GM12878 (cell line): Measurements from ENCODE around the gene CNN3. TPM values are rescaled to one million over a fixed set of nuclear protein-coding genes. Genes with fewer than 3 reads are reported as not detected.

ENCODE experiments used
- ATAC-seq: fragments of 200-7000 bp; cut with Tn5 transposase; 3 replicates; pipeline ENCODE4 v1.9.1; 2020; ENCODE audit warnings: mild to moderate bottlenecking, moderate library complexity
- BruUV-seq: library from RNA; stranded (reverse); fragments of 400-500 nt; replicated peaks from 2 replicates; lab custom pipeline; 2021; lab: Mats Ljungman, UMichigan
- CTCF ChIA-PET: fragments of 300-600 bp; sonication (Branson Sonifier 250); formaldehyde crosslinking; extraction: SDS; loops from one replicate; lab custom pipeline; 2021; ENCODE audit warnings: inconsistent platforms; lab: Yijun Ruan, JAX
- POLR2A ChIA-PET: fragments of 350-600 bp; formaldehyde crosslinking; extraction: SDS; loops from one replicate; lab custom pipeline; 2021; ENCODE audit warnings: inconsistent platforms; lab: Charles Lee
- RAD21 ChIA-PET: fragments of 300-600 bp; sonication (Branson Sonifier 250); formaldehyde crosslinking; loops from one replicate; lab custom pipeline; 2023; ENCODE audit warnings: antibody characterized with exemption; ENCODE audit not compliant: unreplicated experiment; lab: Charles Lee
- SMC1A ChIA-PET: fragments of 300-600 bp; sonication (Branson Sonifier 250); formaldehyde crosslinking; loops from one replicate; lab custom pipeline; 2023; ENCODE audit not compliant: unreplicated experiment, uncharacterized antibody; lab: Charles Lee
- DNase-seq: peaks from one replicate; pipeline ENCODE4 v3.0.0-alpha.2; 2011; ENCODE audit warnings: low read depth, low spot score
- FAIRE-seq: peaks from 3 replicates; lab custom pipeline; 2011; peaks lifted over from hg19 to GRCh38; lab: Jason Lieb, UNC
- H2AFZ ChIP-seq: 2 replicates; pipeline ENCODE4 v1.6.0; 2011; ENCODE audit warnings: low read depth, low read length, control low read depth; ENCODE audit not compliant: control insufficient read depth
- H3K27ac ChIP-seq: 2 replicates; pipeline ENCODE4 v1.5.1; 2011; ENCODE audit warnings: control low read depth; ENCODE audit not compliant: control insufficient read depth, insufficient read depth
- H3K27me3 ChIP-seq, 2 experiments: replicated peaks in 1 of 2; 2 replicates each; pipeline versions ENCODE4 v1.6.0 to v1.6.1; 2011; ENCODE audit warnings: low read length in 1 of 2; ENCODE audit not compliant: control insufficient read depth in 2 of 2, insufficient read depth in 2 of 2
- H3K36me3 ChIP-seq, 2 experiments: 2 replicates each; pipeline ENCODE4 v1.5.1; 2011; ENCODE audit warnings: low read length in 1 of 2; ENCODE audit not compliant: control insufficient read depth in 2 of 2, insufficient read depth in 2 of 2
- H3K4me1 ChIP-seq: 2 replicates; pipeline ENCODE4 v1.6.1; 2011; ENCODE audit warnings: mild to moderate bottlenecking, low read length, moderate library complexity, mixed read lengths; ENCODE audit not compliant: control insufficient read depth, insufficient read depth
- H3K4me2 ChIP-seq: 2 replicates; pipeline ENCODE4 v1.6.0; 2011; ENCODE audit warnings: control low read depth; ENCODE audit not compliant: control insufficient read depth, insufficient read depth
- H3K4me3 ChIP-seq: fragments of 200-600 bp; sonication (generic); 2 replicates; pipeline ENCODE4 v1.5.1; 2016
- H3K79me2 ChIP-seq: 2 replicates; pipeline ENCODE4 v1.6.0; 2011; ENCODE audit warnings: low read length; ENCODE audit not compliant: control insufficient read depth, insufficient read depth
- H3K9ac ChIP-seq: 2 replicates; pipeline ENCODE4 v1.8.0; 2011; ENCODE audit warnings: low read length, control low read depth, mixed read lengths; ENCODE audit not compliant: control insufficient read depth, insufficient read depth
- H3K9me3 ChIP-seq: replicated peaks from 3 replicates; pipeline ENCODE4 v1.5.1; 2011; ENCODE audit warnings: mild to moderate bottlenecking, low read length; ENCODE audit not compliant: control insufficient read depth, insufficient read depth
- H4K20me1 ChIP-seq: 2 replicates; pipeline ENCODE4 v1.6.0; 2011; ENCODE audit not compliant: control insufficient read depth, insufficient read depth
- BCL3 ChIP-seq: IDR thresholded peaks from 2 replicates; pipeline ENCODE4 v1.6.1; 2011; ENCODE audit warnings: borderline replicate concordance, low read depth, mild to moderate bottlenecking, moderate library complexity, low read length; ENCODE audit not compliant: insufficient read depth, poor library complexity, severe bottlenecking
- BHLHE40 ChIP-seq, 2 experiments: fragments of 450-650 bp in 1 of 2; IDR thresholded peaks; 2 replicates each; pipeline ENCODE4 v1.6.1; 2011 to 2017; ENCODE audit warnings: low read depth in 2 of 2, borderline replicate concordance in 1 of 2, improper control_type of control experiment in 1 of 2, low read length in 1 of 2, mild to moderate bottlenecking in 1 of 2
- CHD4 ChIP-seq: fragments of 200-600 bp; sonication (generic); IDR thresholded peaks from 2 replicates; pipeline ENCODE4 v1.6.1; 2016; ENCODE audit warnings: mild to moderate bottlenecking
- EED ChIP-seq: sonication (generic); IDR thresholded peaks from 2 replicates; pipeline ENCODE4 v1.6.1; 2016; ENCODE audit warnings: antibody characterized with exemption, low read depth
- HDGF ChIP-seq: fragments of 450-650 bp; IDR thresholded peaks from 2 replicates; pipeline ENCODE4 v1.6.1; 2016; ENCODE audit warnings: antibody characterized with exemption
- IKZF2 ChIP-seq, 2 experiments: fragments of 450-650 bp; IDR thresholded peaks; 2 replicates each; pipeline ENCODE4 v1.6.1; 2017; ENCODE audit warnings: mild to moderate bottlenecking in 2 of 2, moderate library complexity in 2 of 2
- NR2F1 ChIP-seq: fragments of 450-650 bp; conservative IDR thresholded peaks from 2 replicates; pipeline ENCODE4 v1.6.1; 2017; ENCODE audit warnings: mild to moderate bottlenecking
- NRF1 ChIP-seq: conservative IDR thresholded peaks from 2 replicates; pipeline ENCODE4 v1.6.1; 2011; ENCODE audit warnings: mild to moderate bottlenecking, low read depth, low read length, improper control_type of control experiment
- SMARCA5 ChIP-seq: fragments of 450-650 bp; IDR thresholded peaks from 2 replicates; pipeline ENCODE4 v1.6.1; 2017; ENCODE audit warnings: mild to moderate bottlenecking
- SUPT20H ChIP-seq: IDR thresholded peaks from 2 replicates; pipeline ENCODE4 v1.6.1; 2011; ENCODE audit warnings: low read depth, mild to moderate bottlenecking, low read length, moderate library complexity, borderline replicate concordance; ENCODE audit not compliant: control insufficient read depth
- WGBS: methylation state at CpG from one replicate; pipeline ENCODE4 v1.1.6; 2016; ENCODE audit warnings: low lambda C conversion rate; ENCODE audit not compliant: insufficient replicate concordance, insufficient coverage; ENCODE audit errors: missing lambda C conversion rate; 5-methylcytosine and 5-hydroxymethylcytosine counted together
- in situ Hi-C: fragments of 300-500 bp; cut with MboI; formaldehyde crosslinking; loops from 9 replicates; pipeline ENCODE4 v1.14.3; 2018; ENCODE audit warnings: mixed read lengths
- intact Hi-C: fragments of 100-400 bp; cut with micrococcal nuclease; formaldehyde crosslinking; loops from one replicate; pipeline ENCODE4 v1.14.2; 2022; ENCODE audit not compliant: unreplicated experiment
- polyA plus RNA-seq, 11 experiments: library from polyadenylated mRNA; depleted of rRNA in 4 of 11; unstranded in 6 of 11; stranded (reverse) in 5 of 11; fragments of >200 nt; fragmentation: Nextera tagmentation in 4 of 11; fragmentation: Illumina TruSeq in 1 of 11; extraction: Ambion mirVana in 4 of 11; extraction: Trizol in 1 of 11; gene quantifications; 1 replicate in 1 of 11; 2 replicates in 10 of 11; pipeline versions ENCODE4 v1.2.1 to v1.2.3, GENCODE V29; 2011 to 2016; ENCODE audit warnings: inconsistent platforms in 2 of 11, missing spikeins in 2 of 11, low read depth in 1 of 11
- total RNA-seq, 4 experiments: library from RNA; depleted of rRNA in 3 of 4; stranded (reverse); fragments of >200 nt in 3 of 4; fragmentation: Illumina TruSeq in 1 of 4; extraction: Trizol in 1 of 4; gene quantifications; 2 replicates each; pipeline versions ENCODE4 v1.2.1 to v1.2.3, GENCODE V29; 2013 to 2021
- TF ChIP-seq, protein P1 (sequence below): fragments of 450-650 bp; IDR thresholded peaks from 2 replicates; pipeline ENCODE4 v1.6.1; 2016; ENCODE audit warnings: mild to moderate bottlenecking

Gene CNN3
- total and polyA plus RNA-seq, 10 of the 15 experiments (the other 5 are each of a cell fraction or from before 2014, with no cell fraction given) = 0.20 to 48.4 (median 34.3) TPM

DNA sequence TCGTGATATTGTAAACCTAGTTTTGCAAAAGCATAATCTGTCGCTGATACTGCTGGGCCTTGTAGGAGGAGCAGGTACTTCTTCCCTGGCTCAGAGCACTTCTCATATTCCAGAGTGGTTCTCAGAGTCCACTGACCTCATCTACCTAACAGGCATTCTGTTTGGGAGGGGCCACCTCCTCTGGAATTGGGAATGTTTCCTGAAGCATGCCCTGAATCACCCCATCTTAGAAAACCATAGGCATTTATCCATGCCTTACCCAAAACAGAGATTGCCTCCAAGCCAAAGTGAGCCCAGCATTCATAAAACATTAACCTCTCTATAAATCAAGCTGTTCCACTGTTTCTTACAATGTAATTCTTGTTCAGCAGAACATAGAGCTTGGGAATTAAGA is 71.6 kb downstream of the CNN3 start:
- SMC1A ChIA-PET = interaction anchor here (0.8 to 5.5 kb wide), 7 partner anchors 10 to 378 kb away, joined by 3 to 56 read pairs (median 5); partner anchors contain the start of gene RWDD3
- no peak for TF ChIP-seq HDGF
- TF ChIP-seq, all 136 proteins: peak for 0
- no peaks in the 10 kb centered on the region; a peak in 1 of 4 replicates for H3K27me3 ChIP-seq
- ATAC-seq (no peak), DNase-seq (no peak), FAIRE-seq (no peak)
- H4K20me1 ChIP-seq = no peaks in the 10 kb centered on the region
- no peak overlapping the region for H3K4me2 ChIP-seq
- no TSS peak for BruUV-seq
- ChIA-PET CTCF (interaction anchor here (0.6 to 6.6 kb wide), 14 partner anchors 9 to 228 kb away, joined by 3 to 120 read pairs (median 6); no protein-coding TSS in a partner anchor), POLR2A (no interaction called here), RAD21 (interaction anchor here (0.7 to 3.6 kb wide), 8 partner anchors 19 to 387 kb away, joined by 3 to 67 read pairs (median 6); partner anchors contain the start of gene RWDD3)
- 63% methylated on average over 2 of the region's 2 CpGs for WGBS
- H3K4me1 ChIP-seq = no peaks in the 10 kb centered on the region
- no peak overlapping the region for H2AFZ ChIP-seq
- no peaks in the 10 kb centered on the region for H3K79me2 ChIP-seq
- in situ Hi-C loops = no loop called here
- no peak overlapping the region for H3K4me3 ChIP-seq
- H3K27ac ChIP-seq = no peak overlapping the region
- no peaks in the 10 kb centered on the region for H3K36me3 ChIP-seq
- no peak overlapping the region for H3K9ac ChIP-seq
- no peaks in the 10 kb centered on the region for H3K9me3 ChIP-seq
- intact Hi-C loops = loop anchor here (10.0 kb wide), 1 partner anchor 379 kb away; the partner anchor contains the start of gene RWDD3

DNA sequence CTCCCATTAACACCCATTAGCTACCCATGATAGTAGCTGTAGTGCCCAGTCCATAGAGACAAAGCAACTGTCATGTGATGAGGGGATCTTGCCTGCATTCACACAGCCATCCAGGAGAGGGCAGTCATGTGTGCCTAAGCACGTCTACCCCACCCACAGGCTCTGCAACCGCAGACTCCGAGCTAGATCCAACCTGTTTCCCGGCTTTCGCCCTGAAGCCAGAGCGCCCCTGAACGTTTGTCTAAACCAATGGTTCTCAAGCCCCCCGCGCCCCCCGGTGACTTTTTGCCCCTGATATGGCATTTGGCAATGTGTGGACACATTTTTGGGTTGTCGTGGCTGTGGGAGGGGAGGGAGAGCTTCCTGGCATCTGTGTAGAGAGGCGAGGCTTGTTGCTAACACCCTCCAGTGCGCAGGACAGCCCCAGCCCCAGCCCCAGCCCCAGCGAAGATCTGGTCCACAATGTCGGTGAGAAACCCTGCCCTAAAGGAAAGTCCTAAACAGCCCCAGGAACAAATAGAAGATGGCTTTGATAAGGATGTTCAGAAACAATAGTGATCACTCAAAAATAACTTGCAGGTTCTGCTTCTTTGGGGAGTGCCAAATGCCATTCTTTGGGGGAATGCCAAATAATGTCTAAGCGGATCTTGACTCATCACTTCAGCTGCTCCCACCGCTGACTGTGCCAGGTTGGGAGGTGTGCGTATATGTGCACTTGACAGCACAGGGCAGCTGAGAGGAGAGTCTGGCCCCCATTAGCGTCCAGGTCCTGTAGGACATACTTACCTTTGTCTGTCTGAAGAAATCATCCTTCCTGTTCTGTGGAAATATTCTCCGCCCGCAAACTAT is 72.2 kb downstream of the CNN3 start:
- DNase-seq = peak; percentile 48
- FAIRE-seq = peak; percentile 99
- H3K9ac ChIP-seq = peak overlapping the region; percentile 48; the same call in 1 of the 2 replicates
- no peaks in the 10 kb centered on the region for H3K9me3 ChIP-seq
- no peaks in the 10 kb centered on the region; a peak in 1 of 4 replicates for H3K27me3 ChIP-seq
- no peaks in the 10 kb centered on the region for H3K4me1 ChIP-seq
- no peaks in the 10 kb centered on the region for H3K79me2 ChIP-seq
- peak overlapping the region; percentile 73 for H3K4me2 ChIP-seq
- WGBS = 18% methylated on average over 21 of the region's 21 CpGs
- no peak overlapping the region for H3K27ac ChIP-seq
- no peaks in the 10 kb centered on the region for H3K36me3 ChIP-seq
- no peaks in the 10 kb centered on the region for H4K20me1 ChIP-seq
- in situ Hi-C loops (loop anchor here (5.0 kb wide), 1 partner anchor 188 kb away; no protein-coding TSS in a partner anchor), intact Hi-C loops (loop anchor here (1.0 to 10.0 kb wide), 3 partner anchors 161 to 380 kb away; partner anchors contain the start of gene RWDD3)
- H3K4me3 ChIP-seq = peak overlapping the region; percentile 53; the same call in 1 of the 2 replicates
- CTCF ChIA-PET = interaction anchor here (0.6 to 6.6 kb wide), 45 partner anchors 9 to 815 kb away, joined by 3 to 120 read pairs (median 4); partner anchors contain the start of gene RWDD3
- BruUV-seq = no TSS peak
- POLR2A ChIA-PET = no interaction called here
- SMC1A ChIA-PET = interaction anchor here (0.6 to 5.5 kb wide), 16 partner anchors 9 to 369 kb away, joined by 3 to 56 read pairs (median 4); partner anchors contain the start of gene ALG14
- ATAC-seq = peak; percentile 100
- RAD21 ChIA-PET = interaction anchor here (0.6 to 3.6 kb wide), 23 partner anchors 10 to 387 kb away, joined by 3 to 67 read pairs (median 4); partner anchors contain the start of genes ALG14 and RWDD3
- peak overlapping the region; percentile 77 for H2AFZ ChIP-seq
- 0 out of 2 replicates have a peak, but pooled peaks have one; percentile 19 for TF ChIP-seq EED
- TF ChIP-seq NRF1 = no peak
- TF ChIP-seq BHLHE40 (IDR thresholded peaks at IDR 0.05; ENCODE audit: borderline replicate concordance in 1 of 2, low read depth in 2 of 2, low read length in 1 of 2) = peak in 1 of 2 experiments; percentile 17; a peak in 1 of 4 replicates
- no peak for TF ChIP-seq CHD4
- TF ChIP-seq NR2F1 = no peak
- TF ChIP-seq, protein P1, sequence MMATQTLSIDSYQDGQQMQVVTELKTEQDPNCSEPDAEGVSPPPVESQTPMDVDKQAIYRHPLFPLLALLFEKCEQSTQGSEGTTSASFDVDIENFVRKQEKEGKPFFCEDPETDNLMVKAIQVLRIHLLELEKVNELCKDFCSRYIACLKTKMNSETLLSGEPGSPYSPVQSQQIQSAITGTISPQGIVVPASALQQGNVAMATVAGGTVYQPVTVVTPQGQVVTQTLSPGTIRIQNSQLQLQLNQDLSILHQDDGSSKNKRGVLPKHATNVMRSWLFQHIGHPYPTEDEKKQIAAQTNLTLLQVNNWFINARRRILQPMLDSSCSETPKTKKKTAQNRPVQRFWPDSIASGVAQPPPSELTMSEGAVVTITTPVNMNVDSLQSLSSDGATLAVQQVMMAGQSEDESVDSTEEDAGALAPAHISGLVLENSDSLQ = peak; percentile 18; the same call in 1 of the 2 replicates
- no peak for TF ChIP-seq IKZF2 (IDR thresholded peaks at IDR 0.05)
- peak; percentile 40; the same call in 1 of the 2 replicates for TF ChIP-seq SMARCA5
- TF ChIP-seq SUPT20H = no peak
- TF ChIP-seq BCL3 = no peak
